ENCODE measurements around the gene KRT85. TPM values are rescaled to one million over a fixed set of nuclear protein-coding genes. Genes with fewer than 3 reads are reported as not detected.
"Not testable (repeated sequence)": the region's sequence is repeated elsewhere in the genome, so short reads cannot be mapped to it uniquely, and the experiment has no call there.

Gene KRT85
- total and polyA plus RNA-seq, 4 donors = not detected

DNA sequence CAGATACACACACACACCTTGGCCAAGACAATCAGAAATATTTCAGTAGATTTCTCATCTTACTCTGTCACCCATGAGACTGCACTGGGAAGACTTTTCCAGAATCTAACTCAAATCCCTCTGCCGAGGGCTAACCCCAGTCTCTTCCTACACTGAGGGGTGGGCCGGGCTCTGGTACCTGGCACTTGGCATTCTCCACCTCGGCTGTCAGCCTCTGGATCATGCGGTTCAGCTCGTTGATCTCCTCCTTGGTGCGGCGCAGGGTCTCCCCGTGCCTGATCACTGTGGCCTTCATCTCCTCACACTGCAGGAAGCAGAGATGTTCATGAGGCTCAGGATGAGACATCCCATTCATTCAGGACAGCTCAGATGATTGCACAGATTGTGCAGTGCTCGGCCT lies 51.0 kb downstream of the KRT85 start:
- H3K4me1 ChIP-seq (ENCODE audit: control insufficient read depth in 5 of 5, insufficient read depth in 5 of 5, low read length in 5 of 5) = no peaks in the 10 kb centered on the region
- 92 to 94% methylated on average over 9 of the region's 9 CpGs for WGBS, 2 donors
- no peaks in the 10 kb centered on the region for H3K36me3 ChIP-seq (ENCODE audit: control insufficient read depth in 4 of 4, insufficient read depth in 4 of 4, low read length in 4 of 4)
- ATAC-seq (ENCODE audit: insufficient read depth, low FRiP score) (no peak), DNase-seq (no peak)
- no peak for TF ChIP-seq CTCF (IDR thresholded peaks at IDR 0.05; ENCODE audit: control extremely low read depth, extremely low read depth)
- peaks cover 0 to 17% (median 15%) of the 10 kb centered on the region in 3 donors for H3K27me3 ChIP-seq (ENCODE audit: control insufficient read depth in 3 of 3, insufficient read depth in 3 of 3, low read length in 2 of 3)
- H3K4me3 ChIP-seq = no peak overlapping the region
- H3K9me3 ChIP-seq (ENCODE audit: control insufficient read depth in 4 of 4, insufficient read depth in 3 of 4, low read length in 3 of 4) = no peaks in the 10 kb centered on the region
- no peak overlapping the region for H3K9ac ChIP-seq (ENCODE audit: insufficient read depth in 1 of 2, low read length in 2 of 2)
- H3K27ac ChIP-seq (ENCODE audit: low read depth in 1 of 2, low read length in 1 of 2) = no peak overlapping the region

DNA sequence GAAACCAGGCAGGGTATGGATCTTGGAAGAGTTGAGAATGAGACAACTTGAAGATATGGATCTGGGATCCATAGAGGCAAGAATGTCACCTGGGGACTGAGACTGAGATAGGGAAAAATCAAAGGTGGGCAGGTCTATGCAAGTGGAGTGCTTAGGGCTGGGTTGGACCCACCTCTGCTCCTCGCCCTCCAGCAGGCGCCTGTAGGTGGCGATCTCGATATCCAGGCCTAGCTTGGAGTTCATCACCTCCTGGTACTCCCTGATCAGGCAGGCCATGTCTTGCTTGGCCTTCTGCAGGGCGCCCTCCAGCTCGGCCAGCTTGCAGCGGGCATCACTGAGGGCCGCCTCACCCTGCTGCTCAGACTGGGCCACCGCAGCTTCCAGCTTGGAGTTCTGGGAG lies 51.6 kb downstream of the KRT85 start:
- 67 to 75% methylated on average over 9 of the region's 9 CpGs for WGBS, 2 donors
- H3K27me3 ChIP-seq (ENCODE audit: control insufficient read depth in 3 of 3, insufficient read depth in 3 of 3, low read length in 2 of 3) = peaks cover 0 to 20% (median 14%) of the 10 kb centered on the region in 3 donors
- H3K27ac ChIP-seq (ENCODE audit: low read depth in 1 of 2, low read length in 1 of 2); ATAC-seq (ENCODE audit: insufficient read depth, low FRiP score); H3K4me3 ChIP-seq; H3K9me3 ChIP-seq (ENCODE audit: control insufficient read depth in 4 of 4, insufficient read depth in 3 of 4, low read length in 3 of 4); DNase-seq; H3K36me3 ChIP-seq (ENCODE audit: control insufficient read depth in 4 of 4, insufficient read depth in 4 of 4, low read length in 4 of 4); H3K4me1 ChIP-seq (ENCODE audit: control insufficient read depth in 5 of 5, insufficient read depth in 5 of 5, low read length in 5 of 5); H3K9ac ChIP-seq (ENCODE audit: insufficient read depth in 1 of 2, low read length in 2 of 2): not testable (repeated sequence)

GRCh38 chr12:52314511-52314910 lies 52.8 kb downstream of the KRT85 start:
- peaks cover 0 to 22% (median 4%) of the 10 kb centered on the region in 3 donors for H3K27me3 ChIP-seq (ENCODE audit: control insufficient read depth in 3 of 3, insufficient read depth in 3 of 3, low read length in 2 of 3)
- DNase-seq = no peak

GRCh38 chr12:52313926-52314325 lies 53.4 kb downstream of the KRT85 start:
- H3K27me3 ChIP-seq (ENCODE audit: control insufficient read depth in 3 of 3, insufficient read depth in 3 of 3, low read length in 2 of 3) = peaks cover 0 to 27% (median 8%) of the 10 kb centered on the region in 3 donors
- no peak for ATAC-seq (ENCODE audit: insufficient read depth, low FRiP score)
- H3K4me1 ChIP-seq (ENCODE audit: control insufficient read depth in 5 of 5, insufficient read depth in 5 of 5, low read length in 5 of 5) = peaks cover 0 to under 1% (median 0%) of the 10 kb centered on the region in 5 donors
- no peaks in the 10 kb centered on the region for H3K36me3 ChIP-seq (ENCODE audit: control insufficient read depth in 4 of 4, insufficient read depth in 4 of 4, low read length in 4 of 4)
- no peaks in the 10 kb centered on the region for H3K9me3 ChIP-seq (ENCODE audit: control insufficient read depth in 4 of 4, insufficient read depth in 3 of 4, low read length in 3 of 4)
- DNase-seq = no peak
- TF ChIP-seq CTCF (IDR thresholded peaks at IDR 0.05; ENCODE audit: control extremely low read depth, extremely low read depth) = no peak
- H3K27ac ChIP-seq (ENCODE audit: low read depth in 1 of 2, low read length in 1 of 2) = no peak overlapping the region
- no peak overlapping the region for H3K9ac ChIP-seq (ENCODE audit: insufficient read depth in 1 of 2, low read length in 2 of 2)
- no peak overlapping the region for H3K4me3 ChIP-seq
- 87% methylated on average over 9 of the region's 9 CpGs for WGBS, 2 donors

More at GRCh38 chr12:52314511-52314910, 52.8 kb downstream of the KRT85 start:
- ATAC-seq (ENCODE audit: insufficient read depth, low FRiP score) = no peak
- Histone ChIP-seq H3K4me1 (ENCODE audit: control insufficient read depth in 5 of 5, insufficient read depth in 5 of 5, low read length in 5 of 5) (no peaks in the 10 kb centered on the region), H3K27ac (ENCODE audit: low read depth in 1 of 2, low read length in 1 of 2) (no peak overlapping the region), H3K9me3 (ENCODE audit: control insufficient read depth in 4 of 4, insufficient read depth in 3 of 4, low read length in 3 of 4) (no peaks in the 10 kb centered on the region), H3K4me3 (no peak overlapping the region), H3K9ac (ENCODE audit: insufficient read depth in 1 of 2, low read length in 2 of 2) (no peak overlapping the region), H3K36me3 (ENCODE audit: control insufficient read depth in 4 of 4, insufficient read depth in 4 of 4, low read length in 4 of 4) (no peaks in the 10 kb centered on the region)
- TF ChIP-seq CTCF (IDR thresholded peaks at IDR 0.05; ENCODE audit: control extremely low read depth, extremely low read depth) = no peak
- 80 to 85% methylated on average over 13 of the region's 13 CpGs for WGBS, 2 donors

Measured in lung (tissue), 12 donors.